Loucy (cell line): ENCODE results near the gene SNTB2.

Source experiments
- H2AFZ ChIP-seq: fragments of 200-600 bp; sonication (generic); 2 replicates; pipeline ENCODE4 v1.6.0; 2016; ENCODE audit warnings: antibody characterized with exemption, mild to moderate bottlenecking, low read length, moderate library complexity
- H3F3A ChIP-seq: fragments of 200-600 bp; 2 replicates; pipeline ENCODE4 v1.6.0; 2016; ENCODE audit warnings: antibody characterized with exemption, low read depth, mild to moderate bottlenecking
- H3K27me3 ChIP-seq: fragments of 200-600 bp; sonication (generic); 2 replicates; pipeline ENCODE4 v1.6.1; 2014; ENCODE audit warnings: low read length, mild to moderate bottlenecking; ENCODE audit not compliant: insufficient read depth, poor library complexity, severe bottlenecking
- H3K36me3 ChIP-seq: fragments of 200-600 bp; sonication (generic); 2 replicates; pipeline ENCODE4 v1.6.1; 2016; ENCODE audit warnings: low read length; ENCODE audit not compliant: insufficient read depth
- H3K4me1 ChIP-seq: fragments of 200-600 bp; sonication (generic); 2 replicates; pipeline ENCODE4 v1.5.1; 2014; ENCODE audit warnings: low read length, mild to moderate bottlenecking; ENCODE audit not compliant: insufficient read depth, poor library complexity, severe bottlenecking
- H3K4me2 ChIP-seq: fragments of 200-600 bp; sonication (generic); 2 replicates; pipeline ENCODE4 v1.6.0; 2014; ENCODE audit warnings: antibody characterized with exemption, low read length, low read depth, mild to moderate bottlenecking; ENCODE audit not compliant: poor library complexity, severe bottlenecking
- H3K4me3 ChIP-seq: fragments of 200-600 bp; sonication (generic); 2 replicates; pipeline ENCODE4 v1.5.1; 2014; ENCODE audit warnings: low read length, mild to moderate bottlenecking, mixed read lengths; ENCODE audit not compliant: poor library complexity, severe bottlenecking
- H3K79me2 ChIP-seq: fragments of 200-600 bp; sonication (generic); 2 replicates; pipeline ENCODE4 v1.6.1; 2014; ENCODE audit warnings: low read length; ENCODE audit not compliant: insufficient read depth
- H3K9ac ChIP-seq: fragments of 200-600 bp; sonication (generic); 2 replicates; pipeline ENCODE4 v1.6.0; 2014; ENCODE audit warnings: mild to moderate bottlenecking, low read depth, low read length, moderate library complexity; ENCODE audit not compliant: poor library complexity, severe bottlenecking
- H3K9me2 ChIP-seq: fragments of 200-600 bp; sonication (generic); replicated peaks from 2 replicates; pipeline ENCODE4 v1.6.1; 2016; ENCODE audit warnings: low read depth, low read length, mixed read lengths
- H3K9me3 ChIP-seq: fragments of 200-600 bp; sonication (generic); 2 replicates; pipeline ENCODE4 v1.6.1; 2014; ENCODE audit warnings: mild to moderate bottlenecking, antibody characterized with exemption, low read length, low read depth; ENCODE audit not compliant: insufficient read depth
- H4K20me1 ChIP-seq: fragments of 200-600 bp; sonication (generic); 2 replicates; pipeline ENCODE4 v1.6.0; 2014; ENCODE audit warnings: antibody characterized with exemption, low read length, mild to moderate bottlenecking; ENCODE audit not compliant: insufficient read depth, poor library complexity, severe bottlenecking
- CTCF ChIP-seq: fragments of 200-600 bp; sonication (generic); conservative IDR thresholded peaks from 2 replicates; pipeline ENCODE4 v1.5.1; 2014; ENCODE audit warnings: mild to moderate bottlenecking, antibody characterized with exemption, low read length
- EZH2phosphoT487 ChIP-seq: fragments of 200-600 bp; IDR thresholded peaks from 2 replicates; pipeline ENCODE4 v1.6.1; 2018; ENCODE audit warnings: antibody characterized with exemption, mild to moderate bottlenecking, moderate library complexity, borderline replicate concordance

The SNTB2 gene

GRCh38 chr16:69240331-69240730 is 53.4 kb downstream of the SNTB2 start:
- Histone ChIP-seq H3K27me3 (no peaks in the 10 kb centered on the region), H3K36me3 (peaks cover under 1% of the 10 kb centered on the region; the same call in 1 of the 2 replicates), H4K20me1 (no peaks in the 10 kb centered on the region)

GRCh38 chr16:69241926-69242325 is 55.0 kb downstream of the SNTB2 start:
- Histone ChIP-seq H3K36me3 (peaks cover 5% of the 10 kb centered on the region; the same call in 1 of the 2 replicates), H2AFZ (no peak overlapping the region), H4K20me1 (no peaks in the 10 kb centered on the region), H3K4me2 (no peak overlapping the region), H3K4me3 (no peak overlapping the region), H3F3A (no peaks in the 10 kb centered on the region), H3K9me2 (no peaks in the 10 kb centered on the region), H3K79me2 (no peaks in the 10 kb centered on the region), H3K4me1 (no peaks in the 10 kb centered on the region), H3K9ac (no peak overlapping the region), H3K27me3 (no peaks in the 10 kb centered on the region), H3K9me3 (no peaks in the 10 kb centered on the region)
- TF ChIP-seq EZH2phosphoT487 (no peak), CTCF (no peak)

More at GRCh38 chr16:69240331-69240730, 53.4 kb downstream of the SNTB2 start:
- Histone ChIP-seq H2AFZ (no peak overlapping the region), H3F3A (no peaks in the 10 kb centered on the region), H3K4me3 (no peak overlapping the region), H3K4me2 (no peak overlapping the region), H3K9me2 (no peaks in the 10 kb centered on the region), H3K9me3 (no peaks in the 10 kb centered on the region), H3K79me2 (no peaks in the 10 kb centered on the region), H3K4me1 (peaks cover 5% of the 10 kb centered on the region), H3K9ac (no peak overlapping the region)
- TF ChIP-seq CTCF (no peak), EZH2phosphoT487 (no peak)

GRCh38 chr16:69243479-69243878 is 56.5 kb downstream of the SNTB2 start:
- Histone ChIP-seq H4K20me1 (no peaks in the 10 kb centered on the region), H3K4me2 (no peak overlapping the region), H3K9me3 (no peaks in the 10 kb centered on the region), H3K36me3 (peaks cover 16% of the 10 kb centered on the region; the same call in 1 of the 2 replicates), H3K9me2 (no peaks in the 10 kb centered on the region), H3K4me1 (no peaks in the 10 kb centered on the region), H3K27me3 (no peaks in the 10 kb centered on the region), H2AFZ (no peak overlapping the region), H3K79me2 (no peaks in the 10 kb centered on the region), H3F3A (no peaks in the 10 kb centered on the region), H3K4me3 (no peak overlapping the region), H3K9ac (no peak overlapping the region)
- TF ChIP-seq EZH2phosphoT487 (no peak), CTCF (no peak)
